Glomerular endothelial cell (primary cell): ENCODE measurements around the gene SYNE1. TPM values are rescaled to one million over a fixed set of nuclear protein-coding genes. Genes with fewer than 3 reads are reported as not detected.

ENCODE experiments used
- DNase-seq: peaks from one replicate; pipeline ENCODE4 v3.0.0-alpha.2; 2011; ENCODE audit warnings: low read depth, low spot score; ENCODE audit errors: extremely low read depth
- total RNA-seq: library from RNA; depleted of rRNA; stranded (reverse); fragments of >200 nt; gene quantifications from 2 replicates; pipeline ENCODE4 v1.2.3, GENCODE V29; 2015

The SYNE1 gene
- total RNA-seq, 1 donor from 2014 or later, result 91.2 TPM

DNA sequence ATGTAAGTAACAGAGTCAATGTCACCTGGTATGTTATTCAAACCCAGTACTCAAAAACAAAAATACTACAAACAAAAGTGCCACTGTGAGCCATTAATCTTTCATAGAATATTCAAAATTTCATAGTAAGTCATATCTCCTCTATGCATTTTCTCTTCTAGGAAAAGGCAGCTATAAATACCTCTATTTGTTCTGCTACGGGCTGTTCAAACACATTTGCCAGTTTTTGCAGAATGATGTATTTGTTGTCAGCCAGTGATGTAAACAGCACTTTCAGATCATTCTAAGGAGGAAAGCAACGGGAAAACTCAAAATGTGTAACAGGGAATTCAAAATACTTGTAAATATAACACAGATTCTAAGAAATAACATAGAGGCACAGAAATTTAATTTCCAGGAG lies 388.2 kb downstream of the SYNE1 start:
- DNase-seq, result no peak

DNA sequence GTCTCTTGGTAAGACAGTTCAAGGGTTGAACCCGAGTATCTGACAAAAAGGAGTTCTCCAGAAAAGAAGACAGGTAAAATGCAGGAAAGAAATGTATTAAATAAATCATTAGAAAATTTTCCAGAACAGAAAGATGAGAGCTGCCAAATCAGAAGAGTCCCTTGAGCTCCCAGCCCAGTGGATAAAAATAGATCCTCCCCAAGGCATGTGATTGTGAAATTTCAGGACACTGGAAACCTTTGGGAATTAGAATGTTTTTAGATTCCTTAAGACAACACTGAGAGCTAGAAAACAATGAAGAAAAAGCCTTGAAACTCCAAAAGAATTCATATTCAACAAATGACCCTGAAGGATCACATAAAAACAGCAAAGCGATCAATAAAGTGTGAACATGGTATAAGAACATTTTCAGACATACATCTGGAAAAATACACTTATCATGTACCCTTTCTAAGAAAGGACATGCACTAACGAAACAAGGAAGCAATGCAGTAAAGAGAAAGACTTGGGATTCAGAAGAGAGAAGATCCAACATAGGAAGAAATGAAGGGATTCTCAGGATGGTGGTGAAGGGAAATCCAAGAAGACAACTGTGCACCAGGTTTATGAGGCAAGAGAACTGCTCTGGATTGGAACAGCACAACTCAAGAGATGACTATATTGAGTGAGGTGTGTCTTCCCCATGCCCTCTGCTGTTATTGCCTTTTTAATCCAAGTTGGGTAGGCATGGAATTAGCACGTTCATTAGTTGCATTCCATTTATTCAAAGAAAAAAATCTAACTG lies 390.4 kb downstream of the SYNE1 start:
- DNase-seq, result no peak

DNA sequence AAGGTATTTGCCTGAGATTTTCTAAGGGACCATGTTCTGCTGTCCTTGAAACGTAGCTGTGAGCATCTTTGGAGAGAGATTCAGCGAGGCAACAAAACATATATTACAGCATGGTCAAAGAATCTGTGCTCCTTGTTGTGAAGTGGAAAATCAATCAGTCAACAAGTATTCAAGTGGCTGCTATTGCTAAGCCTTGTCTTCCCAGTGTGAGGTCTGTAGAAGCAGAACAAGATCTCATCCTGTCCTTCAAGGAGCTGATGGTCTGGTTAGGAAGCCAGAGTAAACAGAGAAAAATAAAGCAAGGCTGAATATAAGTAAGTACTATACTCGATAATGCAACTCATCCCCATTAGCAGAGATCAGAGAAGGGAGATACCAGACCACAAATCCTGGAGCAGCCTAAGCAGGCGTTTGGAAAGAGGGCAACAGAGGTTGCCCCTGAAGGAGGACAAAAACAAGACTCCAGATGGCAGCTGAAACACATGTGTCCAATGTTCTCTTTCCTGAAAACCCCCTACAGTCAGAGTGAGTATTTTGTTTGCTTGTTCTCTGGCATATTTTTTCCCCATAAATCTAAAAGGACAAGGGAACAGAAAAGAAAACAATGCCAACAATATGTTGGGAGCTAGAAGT lies 392.0 kb downstream of the SYNE1 start:
- DNase-seq, result no peak

DNA sequence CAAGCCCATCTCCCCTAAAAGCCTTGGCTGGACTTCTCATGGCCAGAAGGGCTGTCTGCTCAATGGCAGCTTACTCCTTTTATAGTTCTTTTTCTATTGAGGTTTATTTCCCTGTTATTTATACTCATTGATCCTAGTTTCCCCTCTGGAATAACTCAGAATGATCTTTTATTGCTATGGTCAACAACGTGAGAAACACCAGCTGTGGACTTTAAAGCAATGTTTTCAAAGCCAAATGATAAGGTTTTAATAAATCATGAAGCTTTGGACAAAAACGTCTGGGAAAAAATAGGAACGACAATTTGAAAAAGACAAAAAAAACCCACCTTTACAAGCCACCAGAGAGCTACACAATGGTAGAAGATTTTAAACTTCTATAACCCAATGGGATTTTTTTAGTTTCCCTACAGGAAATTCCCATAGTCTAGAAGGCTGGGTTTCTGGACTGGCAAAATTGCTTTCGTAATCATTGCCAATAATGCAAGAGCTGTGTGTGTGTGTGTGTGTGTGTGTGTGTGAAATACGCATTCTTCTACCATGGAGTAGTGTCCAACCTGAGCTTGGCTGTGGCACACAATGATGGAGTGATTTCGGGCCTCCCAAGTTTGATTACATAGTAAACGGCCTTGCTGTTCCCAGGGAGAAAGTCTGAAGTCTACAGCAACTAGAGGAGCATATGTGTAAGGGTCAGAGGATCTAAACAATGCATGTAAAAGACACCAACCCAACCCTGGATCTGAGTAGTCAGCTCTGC lies 396.0 kb downstream of the SYNE1 start:
- no peak for DNase-seq

DNA sequence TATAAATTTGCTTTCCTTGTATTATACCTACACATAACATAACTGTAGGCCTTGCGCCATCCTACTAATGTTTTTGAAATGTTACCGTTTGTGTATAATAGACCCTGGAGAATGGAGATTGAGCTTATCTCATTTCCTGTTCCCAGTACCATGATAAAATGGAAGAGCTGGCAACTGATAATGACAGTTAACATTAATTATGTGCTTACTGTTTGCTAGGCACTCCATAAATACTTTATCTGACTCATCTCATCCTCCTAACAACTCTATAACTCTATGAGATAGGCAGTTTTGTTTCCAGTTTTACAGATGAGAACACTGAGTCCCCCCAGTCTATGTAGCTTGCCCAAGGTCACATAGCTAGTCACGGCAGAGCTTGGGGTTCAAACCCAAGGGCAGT lies 396.7 kb downstream of the SYNE1 start:
- DNase-seq, result no peak

DNA sequence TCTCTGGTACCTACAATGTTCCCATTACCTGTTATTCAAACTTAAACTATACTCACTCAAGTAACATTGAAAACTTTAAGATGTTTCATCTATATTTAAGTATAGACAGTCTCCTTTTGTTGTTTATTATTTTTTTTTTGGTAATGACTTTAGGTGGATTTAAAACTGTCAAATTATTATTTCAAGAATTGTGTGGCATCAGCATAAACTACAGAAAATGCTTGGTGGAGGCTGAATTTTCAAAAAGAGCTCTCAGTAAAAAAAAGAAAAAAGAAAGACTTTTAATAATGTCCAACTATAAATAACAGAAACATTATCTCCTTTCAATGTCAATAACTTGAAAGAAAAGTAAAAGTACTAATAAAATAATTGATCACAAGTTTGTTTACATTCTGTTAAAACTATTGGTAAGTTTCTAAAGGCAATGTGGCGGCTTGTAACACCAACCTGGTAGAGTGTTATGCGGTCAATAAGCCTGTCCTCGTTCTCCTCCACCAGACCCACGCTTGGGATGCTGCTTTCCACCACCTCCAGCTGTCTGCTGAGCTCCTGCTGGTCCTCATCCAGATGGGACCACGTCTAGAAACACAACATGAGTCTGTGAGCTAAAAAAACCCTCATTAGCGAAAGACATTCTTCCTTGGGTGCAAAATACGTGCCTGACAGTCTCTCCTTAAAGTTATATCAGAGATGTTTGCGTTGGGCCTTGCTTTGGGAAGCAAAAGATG lies 400.6 kb downstream of the SYNE1 start:
- no peak for DNase-seq

DNA sequence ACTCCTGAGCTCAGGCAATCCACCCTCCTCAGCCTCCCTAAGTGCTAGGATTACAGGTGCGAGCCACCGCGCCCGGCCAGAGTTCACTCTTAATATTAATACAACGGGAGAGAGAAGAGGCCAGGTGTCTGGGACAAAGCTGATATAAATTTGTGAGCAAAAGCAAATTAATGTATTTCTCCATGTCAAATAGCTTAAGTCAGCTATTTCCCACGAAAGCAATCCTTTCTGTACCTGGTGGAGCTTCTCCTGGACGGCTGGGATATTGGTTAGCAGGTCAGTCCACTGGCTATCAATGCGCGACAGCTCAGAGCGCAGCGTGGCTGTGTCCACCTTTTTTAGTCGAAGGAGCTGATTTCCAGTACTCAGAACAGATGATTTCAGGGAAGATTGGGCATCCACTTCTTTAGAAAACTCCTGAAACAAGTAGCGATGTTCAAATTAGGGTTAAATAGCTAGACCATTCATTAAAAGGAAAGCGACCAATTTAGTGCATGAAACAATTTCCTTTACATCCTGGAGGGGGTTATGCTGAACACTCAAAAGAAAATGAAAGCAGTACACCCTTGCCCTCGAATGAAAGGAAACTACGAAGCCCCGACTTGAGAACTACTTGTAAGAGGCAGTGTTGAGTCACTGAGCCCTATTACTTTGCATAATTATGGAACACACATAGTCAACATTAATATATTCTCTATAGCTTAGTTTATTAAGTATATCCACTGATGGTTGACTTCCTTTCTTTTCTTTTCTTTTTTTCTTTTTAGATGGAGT lies 403.4 kb downstream of the SYNE1 start:
- peak; percentile 3 for DNase-seq

DNA sequence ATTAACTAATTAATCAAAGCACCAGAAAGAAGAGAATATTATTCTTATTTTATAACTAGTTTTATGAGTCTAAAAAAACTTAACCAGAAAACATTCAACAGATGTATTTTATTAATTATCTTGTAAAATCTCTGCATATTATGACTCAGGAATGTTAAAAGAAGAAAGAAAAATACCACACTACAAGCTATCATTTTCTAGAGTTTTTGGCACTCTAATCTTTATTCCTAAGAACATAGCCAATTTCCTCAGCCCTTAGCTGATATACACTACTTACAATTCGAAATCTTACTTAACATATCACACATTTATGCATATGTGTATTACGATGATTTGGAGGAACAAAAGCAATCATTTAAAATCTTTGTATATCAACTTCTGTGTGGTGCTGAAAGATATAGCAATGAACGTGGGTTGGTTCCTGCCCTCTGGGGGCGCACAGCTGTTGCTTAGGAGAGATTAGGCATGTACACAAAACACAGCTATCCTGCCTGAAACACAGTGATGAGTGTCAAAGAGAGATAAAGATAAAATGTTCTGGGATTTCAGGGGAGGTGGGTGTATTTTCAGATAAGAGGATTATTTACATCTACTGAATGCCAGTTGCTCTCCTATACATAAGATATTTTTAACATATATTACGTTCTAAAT lies 404.5 kb downstream of the SYNE1 start:
- DNase-seq, result peak; percentile 10

DNA sequence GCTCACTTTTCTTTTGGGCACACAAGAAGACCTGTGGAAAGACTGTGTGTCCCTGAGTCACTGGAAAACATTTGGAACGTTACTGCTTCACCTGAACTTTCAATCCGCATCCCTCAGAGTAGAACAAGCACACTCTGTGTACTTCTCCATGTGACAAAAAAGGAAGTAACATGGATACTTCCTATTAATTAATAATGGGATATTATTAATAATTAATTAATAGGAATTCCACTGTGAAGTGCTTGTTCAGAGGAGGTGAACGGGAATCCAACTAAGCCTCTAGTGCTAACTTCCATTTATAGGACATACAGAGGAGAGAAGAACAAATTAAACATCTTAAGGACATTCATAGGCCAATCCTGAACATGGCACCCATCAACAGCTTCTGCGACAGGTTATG lies 407.8 kb downstream of the SYNE1 start:
- no peak for DNase-seq

DNA sequence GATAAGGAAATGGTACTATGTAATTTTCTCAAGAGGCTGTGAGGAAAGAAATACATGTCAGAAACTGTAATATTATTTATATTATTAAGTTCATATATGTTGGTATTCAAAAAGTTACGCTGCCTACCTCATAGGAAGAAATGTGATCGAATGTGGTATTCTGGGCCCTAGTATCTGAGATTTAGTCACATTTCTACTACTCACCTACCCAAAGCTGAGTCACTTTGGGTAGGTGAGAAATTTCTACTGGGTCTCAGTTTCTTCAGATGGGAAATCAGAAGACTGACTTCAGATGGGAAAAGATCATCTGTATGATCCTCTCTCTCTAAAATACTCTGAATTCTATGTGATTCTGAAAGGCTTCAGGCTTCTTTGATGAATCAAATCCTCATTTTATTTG lies 411.0 kb downstream of the SYNE1 start:
- no peak for DNase-seq

DNA sequence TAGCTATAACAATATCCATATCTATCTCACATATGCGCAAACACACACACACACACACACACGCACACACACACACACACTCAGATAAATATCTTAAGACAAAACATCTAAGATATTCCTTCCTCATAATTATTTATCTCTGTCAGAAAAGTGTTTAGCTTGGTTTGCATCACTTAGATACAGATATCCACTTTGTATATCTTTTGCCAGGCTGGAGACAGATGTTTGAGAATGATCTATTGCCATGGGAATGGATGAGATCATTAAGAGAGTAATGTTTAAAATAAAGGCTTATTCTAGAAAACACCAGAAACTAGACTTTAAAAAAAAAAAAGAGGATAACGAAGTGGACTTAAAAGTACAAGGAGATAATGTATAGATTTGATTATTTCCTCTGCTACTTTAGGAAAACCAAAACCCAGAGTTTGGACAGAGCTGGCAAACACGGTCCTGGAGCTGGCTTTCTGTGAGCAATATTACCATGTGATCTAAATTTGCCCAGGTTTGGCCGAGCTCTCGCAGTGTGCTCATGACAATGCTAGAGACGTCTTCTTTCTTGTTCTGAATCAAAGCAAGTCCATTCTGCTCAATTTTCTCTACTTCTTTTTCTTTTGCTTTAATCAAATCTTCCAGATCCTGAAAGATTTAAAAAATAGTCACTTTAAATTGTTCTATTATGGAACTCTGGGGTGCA lies 411.8 kb downstream of the SYNE1 start:
- no peak for DNase-seq

DNA sequence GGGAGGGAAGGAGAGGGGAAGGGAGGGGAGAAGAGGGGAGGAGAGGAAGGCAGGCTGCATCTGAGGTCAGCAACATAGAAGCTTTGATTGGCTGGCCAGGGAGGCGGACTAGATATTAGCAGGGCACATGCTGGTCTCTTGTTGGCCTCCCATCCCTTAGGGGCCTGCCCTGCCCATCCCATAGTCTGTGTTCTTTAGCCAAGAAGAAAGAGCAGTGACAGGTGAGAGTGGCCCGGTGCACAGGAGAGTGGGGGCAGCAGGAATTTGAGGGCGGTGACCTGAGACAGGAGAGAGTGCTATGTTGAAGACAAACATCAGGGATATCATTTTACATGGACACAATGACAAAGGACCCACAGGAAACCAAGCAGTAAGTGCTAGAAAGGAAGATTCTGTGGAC lies 413.5 kb downstream of the SYNE1 start:
- DNase-seq, result no peak

DNA sequence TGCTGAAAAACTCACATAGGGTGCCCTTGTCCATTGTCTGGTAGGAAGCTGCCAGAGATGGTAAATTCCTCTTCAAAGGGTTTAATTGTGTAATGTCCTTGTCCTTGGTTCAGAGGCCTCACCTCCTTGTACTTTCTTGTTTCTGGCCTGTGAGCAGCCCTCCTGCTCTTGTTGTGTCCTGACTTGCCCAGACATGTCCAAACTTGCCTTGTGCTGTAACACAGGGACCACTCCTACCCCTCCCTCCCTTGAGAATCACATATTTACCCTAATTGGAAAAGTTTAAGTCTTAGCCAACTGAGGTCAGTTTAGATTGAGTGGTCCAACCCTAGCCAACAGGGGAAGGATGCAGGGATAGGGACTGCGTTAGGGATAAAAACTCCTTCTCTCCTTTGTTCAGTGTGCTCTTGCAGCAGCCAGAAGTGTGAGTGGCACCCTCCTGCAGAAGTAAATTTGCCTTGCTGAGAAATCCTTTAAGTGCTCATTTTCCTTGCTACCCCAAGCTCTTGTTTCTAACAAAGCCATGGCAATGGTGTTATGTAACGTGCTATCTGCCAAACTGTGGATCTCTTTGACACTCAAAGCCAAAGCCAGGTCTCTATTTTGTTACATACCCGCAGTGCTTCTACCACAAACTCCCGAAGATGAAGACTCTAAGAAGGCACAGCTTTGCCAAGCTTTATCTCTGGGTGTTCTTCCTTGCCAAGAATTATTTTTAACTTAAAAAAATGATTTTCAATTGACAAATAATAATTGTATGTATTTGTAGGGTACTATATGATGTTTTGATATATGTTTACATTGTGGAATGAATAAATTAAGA lies 415.1 kb downstream of the SYNE1 start:
- DNase-seq, result no peak

DNA sequence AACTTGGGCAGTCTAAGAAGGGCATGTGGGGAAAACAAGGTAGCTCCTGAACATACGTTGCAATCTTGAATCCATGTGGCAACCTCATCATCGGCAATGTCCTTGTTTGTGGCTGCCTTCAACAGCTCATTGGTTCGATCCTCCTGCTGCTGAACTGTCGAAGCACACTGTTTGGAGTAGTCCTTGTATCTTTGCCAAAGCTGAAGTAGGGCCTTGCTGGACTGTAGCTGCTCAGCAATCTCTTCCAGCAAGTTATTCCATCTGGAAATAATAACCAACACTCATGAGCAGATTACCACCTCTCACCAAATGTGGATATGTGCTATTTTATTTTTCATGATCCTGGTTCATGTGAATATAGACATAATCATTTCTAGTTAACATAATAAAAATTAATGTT lies 416.4 kb downstream of the SYNE1 start:
- DNase-seq, result no peak

DNA sequence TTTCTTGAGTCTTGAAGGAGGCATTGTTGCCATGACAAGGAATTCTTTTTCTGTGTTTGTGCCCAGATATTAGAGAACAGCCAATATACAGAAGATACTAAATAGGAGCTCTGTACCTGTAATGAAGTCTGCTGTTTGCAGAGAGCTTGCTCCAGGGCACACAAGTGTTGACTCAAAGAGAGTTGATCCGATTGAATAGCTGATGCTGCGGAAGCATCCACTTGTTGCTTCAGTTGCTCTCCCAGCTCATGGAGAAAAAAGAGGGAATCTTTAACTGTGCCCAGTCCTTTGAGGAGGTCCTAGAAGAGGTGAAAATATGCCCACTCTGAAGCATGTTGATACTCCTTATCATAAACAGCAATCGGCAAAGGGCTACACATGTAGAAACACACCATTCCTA lies 418.3 kb downstream of the SYNE1 start:
- DNase-seq, result no peak

DNA sequence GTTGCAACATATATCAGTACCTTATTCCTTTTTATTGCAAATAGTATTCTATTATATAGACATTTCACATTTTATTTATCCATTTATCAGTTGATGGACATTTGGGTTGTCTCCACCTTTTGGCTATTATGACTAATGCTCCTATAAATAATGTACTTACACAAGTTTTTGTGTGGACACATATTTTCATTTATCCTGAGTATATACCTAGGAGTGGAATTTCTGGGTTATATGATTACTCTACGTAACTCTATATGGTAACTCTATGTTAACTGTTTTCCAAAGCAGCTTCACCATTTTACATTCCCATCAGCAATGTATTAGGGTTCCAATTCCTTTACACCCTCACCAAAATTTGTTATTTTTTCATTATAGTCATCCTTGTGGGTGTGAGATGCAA lies 424.7 kb downstream of the SYNE1 start:
- no peak for DNase-seq

DNA sequence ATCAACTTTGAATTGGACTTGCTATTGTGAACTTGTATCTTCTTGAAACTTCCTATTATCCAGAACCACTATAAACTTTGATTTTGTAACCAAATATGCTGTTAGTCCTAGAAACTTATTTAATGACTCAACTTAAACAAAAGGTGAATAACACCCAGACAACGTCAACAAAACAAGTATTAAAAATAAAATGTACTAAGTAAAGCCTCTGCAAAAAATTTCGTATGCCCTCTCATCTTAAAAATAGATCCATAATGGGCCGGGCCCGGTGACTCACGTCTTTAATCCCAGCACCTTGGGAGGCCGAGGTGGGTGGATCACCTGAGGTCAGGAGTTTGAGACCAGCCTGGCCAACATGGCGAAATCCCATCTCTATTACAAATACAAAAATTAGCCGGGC lies 428.0 kb downstream of the SYNE1 start:
- DNase-seq, result no peak

DNA sequence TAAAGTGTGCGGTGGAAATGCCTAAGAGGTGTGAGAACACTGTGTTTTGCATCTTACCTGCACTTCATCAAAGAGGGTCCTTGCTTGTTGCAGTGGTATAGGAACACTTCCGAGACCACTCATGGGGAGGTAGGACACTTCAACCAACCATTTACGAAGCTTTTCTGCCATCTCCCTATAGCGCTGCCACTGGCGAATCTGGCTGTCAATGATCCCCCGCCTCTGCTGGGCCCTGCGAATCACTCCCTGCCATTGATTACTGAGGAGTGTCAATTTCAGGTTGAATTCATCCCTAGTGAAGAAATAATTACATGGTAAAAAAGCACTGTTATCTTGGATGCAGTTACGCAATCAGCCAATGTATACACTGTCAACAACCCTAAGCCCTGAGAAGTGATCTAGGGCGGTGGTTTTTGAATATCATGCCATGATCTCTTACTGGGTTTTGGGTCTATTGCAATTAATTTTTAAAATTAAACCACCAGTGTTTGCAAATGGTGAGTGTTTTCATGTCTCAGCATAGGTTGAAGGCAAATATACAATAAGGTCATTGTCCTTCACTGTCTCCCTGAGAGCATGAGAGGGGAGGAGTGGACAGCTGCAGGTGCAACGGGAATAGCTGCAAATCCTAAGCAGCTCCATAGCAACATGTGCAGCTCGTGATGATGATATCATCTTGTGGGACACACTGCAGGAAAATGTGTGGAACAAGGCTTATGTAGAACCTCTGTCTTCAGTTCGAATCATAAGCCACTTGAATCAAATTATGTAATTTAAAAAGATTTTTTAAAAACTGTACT lies 429.0 kb downstream of the SYNE1 start:
- DNase-seq, result no peak
